Osteoblast (primary cell): ENCODE data around the gene MT1HL1. TPM values are rescaled to one million over a fixed set of nuclear protein-coding genes. Genes with fewer than 3 reads are reported as not detected.

Source experiments
- DNase-seq: peaks from one replicate; pipeline ENCODE4 v3.0.0; 2011; ENCODE audit warnings: low spot score, mixed read lengths; ENCODE audit not compliant: insufficient read length; ENCODE audit errors: missing footprints
- H2AFZ ChIP-seq: 2 replicates; pipeline ENCODE4 v1.6.0; 2011; ENCODE audit warnings: mild to moderate bottlenecking, low read length
- H3K27ac ChIP-seq: 2 replicates; pipeline ENCODE4 v1.5.1; 2011; ENCODE audit warnings: mild to moderate bottlenecking, low read depth, low read length, moderate library complexity
- H3K27me3 ChIP-seq: 2 replicates; pipeline ENCODE4 v1.6.0; 2012; ENCODE audit warnings: mild to moderate bottlenecking, control low read depth, inconsistent platforms, low read length, moderate library complexity; ENCODE audit not compliant: insufficient read depth
- H3K36me3 ChIP-seq: 2 replicates; pipeline ENCODE4 v1.5.1; 2011; ENCODE audit warnings: mild to moderate bottlenecking, low read length, control low read depth, moderate library complexity; ENCODE audit not compliant: insufficient read depth
- H3K4me1 ChIP-seq: 2 replicates; pipeline ENCODE4 v1.5.1; 2011; ENCODE audit warnings: mild to moderate bottlenecking, low read length, control low read depth, moderate library complexity; ENCODE audit not compliant: insufficient read depth
- H3K4me2 ChIP-seq: 2 replicates; pipeline ENCODE4 v1.6.0; 2011; ENCODE audit warnings: mild to moderate bottlenecking, low read length; ENCODE audit not compliant: insufficient read depth
- H3K4me3 ChIP-seq: fragments of 200-600 bp; sonication (generic); 3 replicates; pipeline ENCODE4 v1.5.1; 2012; ENCODE audit warnings: mild to moderate bottlenecking, low read length, inconsistent platforms; ENCODE audit not compliant: insufficient read depth
- H3K79me2 ChIP-seq: 2 replicates; pipeline ENCODE4 v1.6.0; 2012; ENCODE audit warnings: mild to moderate bottlenecking, low read length, control low read depth, inconsistent platforms; ENCODE audit not compliant: insufficient read depth
- H3K9me3 ChIP-seq: 2 replicates; pipeline ENCODE4 v1.5.1; 2011; ENCODE audit warnings: low read depth, low read length, control low read depth
- H4K20me1 ChIP-seq: 2 replicates; pipeline ENCODE4 v1.6.0; 2012; ENCODE audit warnings: mild to moderate bottlenecking, low read length, control low read depth; ENCODE audit not compliant: insufficient read depth
- CTCF ChIP-seq: IDR thresholded peaks from 2 replicates; pipeline ENCODE4 v1.5.1; 2011; ENCODE audit warnings: mild to moderate bottlenecking, low read depth, low read length, moderate library complexity; ENCODE audit errors: extremely low read depth
- total RNA-seq: library from RNA; depleted of rRNA; stranded (reverse); fragments of >200 nt; gene quantifications from 2 replicates; pipeline ENCODE4 v1.2.3, GENCODE V29; 2012

MT1HL1 gene
- total RNA-seq, 1 donor, result not detected

- Histone ChIP-seq H3K27ac (no peak overlapping the region), H4K20me1 (no peaks in the 10 kb centered on the region), H3K4me3 (no peak overlapping the region), H3K9me3 (no peaks in the 10 kb centered on the region), H3K4me2 (no peak overlapping the region), H2AFZ (no peak overlapping the region), H3K27me3 (no peaks in the 10 kb centered on the region), H3K36me3 (no peaks in the 10 kb centered on the region), H3K4me1 (no peaks in the 10 kb centered on the region), H3K79me2 (no peaks in the 10 kb centered on the region)
- DNase-seq, result no peak
- TF ChIP-seq CTCF, result no peak
These were observed 8.1 kb upstream of the MT1HL1 start for GRCh38 chr1:237012361-237012760.

- Histone ChIP-seq H4K20me1 (no peaks in the 10 kb centered on the region), H3K9me3 (no peaks in the 10 kb centered on the region), H3K27me3 (no peaks in the 10 kb centered on the region), H2AFZ (no peak overlapping the region), H3K79me2 (no peaks in the 10 kb centered on the region), H3K27ac (no peak overlapping the region), H3K4me2 (no peak overlapping the region), H3K4me1 (no peaks in the 10 kb centered on the region), H3K4me3 (no peak overlapping the region), H3K36me3 (no peaks in the 10 kb centered on the region)
- no peak for DNase-seq
- TF ChIP-seq CTCF, result no peak
These were observed 7.2 kb upstream of the MT1HL1 start for GRCh38 chr1:237011432-237011831.

GRCh38 chr1:237009611-237010010 lies 5.4 kb upstream of the MT1HL1 start:
- H3K79me2 ChIP-seq, result no peaks in the 10 kb centered on the region
- H4K20me1 ChIP-seq, result no peaks in the 10 kb centered on the region
- no peak overlapping the region for H2AFZ ChIP-seq
- H3K27me3 ChIP-seq, result no peaks in the 10 kb centered on the region
- no peak overlapping the region for H3K4me3 ChIP-seq
- no peaks in the 10 kb centered on the region for H3K36me3 ChIP-seq
- no peak for TF ChIP-seq CTCF
- no peak overlapping the region for H3K27ac ChIP-seq
- H3K4me2 ChIP-seq, result no peak overlapping the region
- DNase-seq, result no peak
- H3K9me3 ChIP-seq, result no peaks in the 10 kb centered on the region
- H3K4me1 ChIP-seq, result no peaks in the 10 kb centered on the region

- H3K4me3 ChIP-seq, result no peak overlapping the region
These were observed 3.1 kb upstream of the MT1HL1 start for GRCh38 chr1:237007147-237007881.

More at GRCh38 chr1:237007147-237007881, 3.1 kb upstream of the MT1HL1 start:
- H3K27me3 ChIP-seq, result no peaks in the 10 kb centered on the region
- no peaks in the 10 kb centered on the region for H3K4me1 ChIP-seq
- H3K27ac ChIP-seq, result no peak overlapping the region
- H4K20me1 ChIP-seq, result no peaks in the 10 kb centered on the region
- no peak overlapping the region for H2AFZ ChIP-seq
- H3K4me2 ChIP-seq, result no peak overlapping the region
- no peak for DNase-seq
- H3K9me3 ChIP-seq, result no peaks in the 10 kb centered on the region
- H3K36me3 ChIP-seq, result no peaks in the 10 kb centered on the region
- no peaks in the 10 kb centered on the region for H3K79me2 ChIP-seq
- TF ChIP-seq CTCF, result no peak
